ENCODE results near the gene RNF31. TPM values are rescaled to one million over a fixed set of nuclear protein-coding genes. Genes with fewer than 3 reads are reported as not detected.
"Not testable (repeated sequence)": the region's sequence is repeated elsewhere in the genome, so short reads cannot be mapped to it uniquely, and the experiment has no call there.

Gene RNF31
- total RNA-seq, 2 experiments from 2014 or later = 46.0 to 57.8 TPM

DNA sequence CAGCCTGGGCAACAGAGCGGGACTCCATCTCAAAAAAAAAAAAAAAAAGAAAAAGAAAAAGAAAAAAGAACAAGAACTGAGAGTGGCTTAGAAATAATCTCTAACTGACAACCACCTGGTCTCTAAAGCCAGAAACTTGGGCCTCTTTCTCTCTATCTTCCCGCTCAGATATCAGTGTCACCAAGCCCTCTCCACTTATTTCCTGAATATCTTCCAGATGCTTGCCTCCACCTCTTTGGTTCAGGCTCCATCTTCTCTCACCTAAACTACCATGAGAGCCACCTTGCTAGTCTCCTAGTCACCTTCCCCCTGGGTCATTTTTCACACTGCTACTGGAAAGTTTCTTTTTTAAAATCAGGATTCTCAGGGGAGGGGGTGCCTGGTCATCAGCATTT lies 49.8 kb downstream of the RNF31 start:
- peaks cover 49% of the 10 kb centered on the region for H3K4me1 Mint-ChIP-seq (ENCODE audit: low read depth)
- Histone ChIP-seq H3K4me1 (ENCODE audit: insufficient read depth, low read length) (peaks cover 37% of the 10 kb centered on the region), H3K27ac (ENCODE audit: low read depth in 1 of 2, low read length in 2 of 2) (no peak overlapping the region), H3K4me3 (ENCODE audit: low read length) (no peak overlapping the region), H3K9me3 (ENCODE audit: control insufficient read depth in 1 of 2, insufficient read depth in 1 of 2, low read length in 2 of 2) (no peaks in the 10 kb centered on the region), H3K36me3 (ENCODE audit: insufficient read depth, low read length) (peaks cover 22% of the 10 kb centered on the region), H3K27me3 (ENCODE audit: control insufficient read depth in 1 of 2, insufficient read depth in 2 of 2, low read length in 2 of 2) (no peaks in the 10 kb centered on the region)
- ATAC-seq (ENCODE audit: poor library complexity) (no peak), DNase-seq (no peak)
- no peaks in the 10 kb centered on the region for H3K27me3 Mint-ChIP-seq
- peaks cover 61% of the 10 kb centered on the region for H3K36me3 Mint-ChIP-seq (ENCODE audit: low read depth)
- ChIA-PET POLR2A (interaction anchor here (2.3 to 4.0 kb wide), 3 partner anchors 13 to 56 kb away, joined by 12 to 99 read pairs (median 20); partner anchors contain the start of genes CHMP4A, EMC9 and MDP1), CTCF (interaction anchor here (1.3 to 2.6 kb wide), 2 partner anchors 36 to 45 kb away, joined by 4 to 12 read pairs; partner anchors contain the start of gene TINF2)
- TF ChIP-seq, protein P1, sequence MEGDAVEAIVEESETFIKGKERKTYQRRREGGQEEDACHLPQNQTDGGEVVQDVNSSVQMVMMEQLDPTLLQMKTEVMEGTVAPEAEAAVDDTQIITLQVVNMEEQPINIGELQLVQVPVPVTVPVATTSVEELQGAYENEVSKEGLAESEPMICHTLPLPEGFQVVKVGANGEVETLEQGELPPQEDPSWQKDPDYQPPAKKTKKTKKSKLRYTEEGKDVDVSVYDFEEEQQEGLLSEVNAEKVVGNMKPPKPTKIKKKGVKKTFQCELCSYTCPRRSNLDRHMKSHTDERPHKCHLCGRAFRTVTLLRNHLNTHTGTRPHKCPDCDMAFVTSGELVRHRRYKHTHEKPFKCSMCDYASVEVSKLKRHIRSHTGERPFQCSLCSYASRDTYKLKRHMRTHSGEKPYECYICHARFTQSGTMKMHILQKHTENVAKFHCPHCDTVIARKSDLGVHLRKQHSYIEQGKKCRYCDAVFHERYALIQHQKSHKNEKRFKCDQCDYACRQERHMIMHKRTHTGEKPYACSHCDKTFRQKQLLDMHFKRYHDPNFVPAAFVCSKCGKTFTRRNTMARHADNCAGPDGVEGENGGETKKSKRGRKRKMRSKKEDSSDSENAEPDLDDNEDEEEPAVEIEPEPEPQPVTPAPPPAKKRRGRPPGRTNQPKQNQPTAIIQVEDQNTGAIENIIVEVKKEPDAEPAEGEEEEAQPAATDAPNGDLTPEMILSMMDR (IDR thresholded peaks at IDR 0.05) = no peak
- peak overlapping the region; percentile 92 for H3K27ac Mint-ChIP-seq
- intact Hi-C loops (cut with DNase I, micrococcal nuclease) = loop anchor here in 1 of 2 experiments (5.0 kb wide), 1 partner anchor 35 kb away; the partner anchor contains the start of genes GMPR2 and NEDD8
- H3K9me3 Mint-ChIP-seq = no peaks in the 10 kb centered on the region
- peak overlapping the region; percentile 87 for H3K4me3 Mint-ChIP-seq

DNA sequence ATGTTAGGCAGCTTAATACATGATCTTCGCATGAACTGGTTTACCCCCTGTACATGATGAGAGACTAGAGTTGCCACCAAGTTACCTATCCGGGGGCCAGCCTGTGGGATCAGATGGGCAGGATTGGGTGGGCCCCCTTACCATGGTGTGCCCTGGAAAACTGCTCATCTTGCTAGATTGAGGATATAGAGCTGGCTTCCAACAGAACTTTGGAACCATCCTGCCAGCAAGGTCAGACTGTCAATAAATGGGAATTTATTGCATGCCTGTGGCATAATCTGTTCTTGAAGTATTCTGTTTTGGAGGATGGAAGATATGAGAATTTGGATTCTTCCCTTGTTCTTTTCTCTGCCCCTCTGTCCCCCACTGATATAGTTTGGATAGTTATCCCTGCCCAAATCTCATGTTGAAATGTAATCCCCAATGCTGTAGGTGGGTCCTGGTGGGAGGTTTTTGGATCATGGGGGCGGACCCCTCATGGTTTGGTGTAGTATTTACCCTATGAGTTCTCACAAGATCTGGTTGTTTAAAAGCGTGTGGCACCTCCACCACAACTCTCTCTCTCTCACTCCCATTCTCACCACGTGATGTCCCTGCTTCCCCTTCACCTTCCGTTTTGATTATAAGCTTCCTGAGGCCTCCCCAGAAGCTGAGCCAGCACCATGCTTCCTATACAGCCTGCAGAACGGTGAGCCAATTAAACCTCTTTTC lies 51.7 kb downstream of the RNF31 start:
- ChIA-PET POLR2A (interaction anchor here (1.5 kb wide), 1 partner anchor 44 kb away, joined by 6 read pairs; the partner anchor contains the start of gene TINF2), CTCF (interaction anchor here (0.5 to 1.2 kb wide), 2 partner anchors 38 to 40 kb away, joined by 3 read pairs; partner anchors contain the start of gene IRF9)
- Histone ChIP-seq H3K9me3 (ENCODE audit: control insufficient read depth in 1 of 2, insufficient read depth in 1 of 2, low read length in 2 of 2) (no peaks in the 10 kb centered on the region), H3K36me3 (ENCODE audit: insufficient read depth, low read length) (peaks cover 17% of the 10 kb centered on the region), H3K27ac (ENCODE audit: low read depth in 1 of 2, low read length in 2 of 2) (no peak overlapping the region), H3K27me3 (ENCODE audit: control insufficient read depth in 1 of 2, insufficient read depth in 2 of 2, low read length in 2 of 2) (no peaks in the 10 kb centered on the region), H3K4me1 (ENCODE audit: insufficient read depth, low read length) (peaks cover 37% of the 10 kb centered on the region), H3K4me3 (ENCODE audit: low read length) (no peak overlapping the region)
- intact Hi-C loops (cut with DNase I, micrococcal nuclease) = loop anchor here in 1 of 2 experiments (5.0 kb wide), 1 partner anchor 33 kb away; the partner anchor contains the start of genes GMPR2 and NEDD8
- DNase-seq = no peak
- no peak for ATAC-seq (ENCODE audit: poor library complexity)
- peaks cover 62% of the 10 kb centered on the region for H3K36me3 Mint-ChIP-seq (ENCODE audit: low read depth)
- TF ChIP-seq, protein P1 (IDR thresholded peaks at IDR 0.05) = no peak
- peak overlapping the region; percentile 43 for H3K4me3 Mint-ChIP-seq
- peaks cover 36% of the 10 kb centered on the region for H3K4me1 Mint-ChIP-seq (ENCODE audit: low read depth)
- no peaks in the 10 kb centered on the region for H3K27me3 Mint-ChIP-seq
- peak overlapping the region; percentile 58 for H3K27ac Mint-ChIP-seq
- H3K9me3 Mint-ChIP-seq = no peaks in the 10 kb centered on the region

DNA sequence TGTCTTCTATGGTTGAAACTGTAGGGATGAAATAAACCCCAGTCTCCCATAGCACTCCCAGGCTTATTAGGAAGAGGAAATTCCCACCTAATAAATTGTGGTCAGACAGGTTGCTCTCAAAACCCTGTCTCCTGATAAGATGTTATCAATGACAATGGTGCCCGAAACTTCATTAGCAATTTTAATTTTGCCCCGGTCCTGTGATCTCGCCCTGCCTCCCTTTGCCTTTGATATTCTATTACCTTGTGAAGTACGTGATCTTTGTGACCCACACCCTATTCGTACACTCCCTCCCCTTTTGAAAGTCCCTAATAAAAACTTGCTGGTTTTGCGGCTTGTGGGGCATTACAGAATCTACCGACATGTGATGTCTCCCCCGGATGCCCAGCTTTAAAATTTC lies 55.2 kb downstream of the RNF31 start:
- H3K27ac ChIP-seq (ENCODE audit: low read depth in 1 of 2, low read length in 2 of 2); ATAC-seq (ENCODE audit: poor library complexity); H3K27me3 Mint-ChIP-seq; DNase-seq; CTCF ChIA-PET; H3K27me3 ChIP-seq (ENCODE audit: control insufficient read depth in 1 of 2, insufficient read depth in 2 of 2, low read length in 2 of 2); H3K9me3 Mint-ChIP-seq; intact Hi-C loops (cut with DNase I, micrococcal nuclease); H3K9me3 ChIP-seq (ENCODE audit: control insufficient read depth in 1 of 2, insufficient read depth in 1 of 2, low read length in 2 of 2); H3K4me3 Mint-ChIP-seq; H3K4me3 ChIP-seq (ENCODE audit: low read length); H3K27ac Mint-ChIP-seq: not testable (repeated sequence)
- Histone ChIP-seq H3K4me1 (ENCODE audit: insufficient read depth, low read length) (peaks cover 10% of the 10 kb centered on the region), H3K36me3 (ENCODE audit: insufficient read depth, low read length) (peaks cover 39% of the 10 kb centered on the region)
- H3K36me3 Mint-ChIP-seq (ENCODE audit: low read depth) = peaks cover 72% of the 10 kb centered on the region
- peaks cover 34% of the 10 kb centered on the region for H3K4me1 Mint-ChIP-seq (ENCODE audit: low read depth)
- POLR2A ChIA-PET = interaction anchor here (0.8 kb wide), 1 partner anchor 11 kb away, joined by 4 read pairs; the partner anchor contains the start of gene CHMP4A

DNA sequence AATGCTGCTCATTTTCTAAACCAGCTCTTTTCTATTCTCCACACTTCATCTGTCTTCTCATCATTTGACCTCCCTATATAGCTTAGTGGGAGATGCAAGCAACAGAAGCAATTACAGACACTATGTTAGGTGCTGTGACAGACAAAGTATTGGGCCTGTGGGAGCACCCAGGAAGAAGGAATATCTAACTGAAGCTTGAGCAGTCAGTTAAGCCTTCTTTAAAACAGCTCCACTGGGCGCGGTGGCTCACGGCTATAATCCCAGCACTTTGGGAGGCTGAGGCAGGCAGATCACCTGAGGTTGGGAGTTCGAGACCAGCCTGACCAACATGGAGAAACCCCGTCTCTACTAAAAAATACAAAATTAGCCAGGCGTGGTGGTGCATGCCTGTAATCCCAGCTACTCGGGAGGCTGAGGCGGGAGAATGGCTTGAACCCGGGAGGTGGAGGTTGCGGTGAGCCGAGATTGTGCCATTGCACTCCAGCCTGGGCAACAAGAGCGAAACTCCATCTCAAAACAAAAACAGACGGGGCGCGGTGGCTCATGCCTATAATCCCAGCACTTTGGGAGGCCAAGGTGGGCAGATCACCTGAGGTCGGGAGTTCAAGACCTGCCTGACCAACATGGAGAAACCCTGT lies 56.1 kb downstream of the RNF31 start:
- H3K27ac Mint-ChIP-seq; ATAC-seq (ENCODE audit: poor library complexity); H3K27me3 ChIP-seq (ENCODE audit: control insufficient read depth in 1 of 2, insufficient read depth in 2 of 2, low read length in 2 of 2); CTCF ChIA-PET; H3K9me3 ChIP-seq (ENCODE audit: control insufficient read depth in 1 of 2, insufficient read depth in 1 of 2, low read length in 2 of 2); intact Hi-C loops (cut with DNase I, micrococcal nuclease); H3K27me3 Mint-ChIP-seq; H3K27ac ChIP-seq (ENCODE audit: low read depth in 1 of 2, low read length in 2 of 2); H3K9me3 Mint-ChIP-seq; H3K4me3 ChIP-seq (ENCODE audit: low read length); H3K4me3 Mint-ChIP-seq: not testable (repeated sequence)
- Mint-ChIP-seq H3K4me1 (ENCODE audit: low read depth) (peaks cover 33% of the 10 kb centered on the region), H3K36me3 (ENCODE audit: low read depth) (peaks cover 80% of the 10 kb centered on the region)
- DNase-seq = peak in 1 of 14 experiments; percentile 17
- POLR2A ChIA-PET = interaction anchor here (0.8 kb wide), 1 partner anchor 10 kb away, joined by 4 read pairs; the partner anchor contains the start of gene CHMP4A
- Histone ChIP-seq H3K36me3 (ENCODE audit: insufficient read depth, low read length) (peaks cover 48% of the 10 kb centered on the region), H3K4me1 (ENCODE audit: insufficient read depth, low read length) (peaks cover 12% of the 10 kb centered on the region)
